ENCODE measurements around the gene CYLD.

DNA sequence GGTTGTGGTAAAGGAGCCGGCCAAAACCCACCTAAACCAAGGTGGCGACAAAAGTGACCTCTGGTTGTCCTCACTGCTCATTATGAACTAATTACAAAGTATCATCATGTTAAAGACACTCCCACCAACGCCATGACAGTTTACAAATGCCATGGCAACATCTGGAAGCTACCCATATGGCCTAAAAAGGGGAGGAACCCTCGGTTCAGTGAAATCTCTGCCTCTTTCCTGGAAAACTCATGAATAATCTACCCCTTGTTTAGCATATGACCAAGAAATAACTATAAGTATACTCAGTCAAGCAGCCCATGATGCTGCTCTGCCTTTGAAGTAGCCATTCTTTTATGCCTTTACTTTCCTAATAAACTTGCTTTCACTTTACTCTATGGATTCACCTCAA is 72.2 kb downstream of the CYLD start:
- no peak for TF ChIP-seq POLR2AphosphoS5 (IDR thresholded peaks at IDR 0.05)
- TF ChIP-seq, protein P1, sequence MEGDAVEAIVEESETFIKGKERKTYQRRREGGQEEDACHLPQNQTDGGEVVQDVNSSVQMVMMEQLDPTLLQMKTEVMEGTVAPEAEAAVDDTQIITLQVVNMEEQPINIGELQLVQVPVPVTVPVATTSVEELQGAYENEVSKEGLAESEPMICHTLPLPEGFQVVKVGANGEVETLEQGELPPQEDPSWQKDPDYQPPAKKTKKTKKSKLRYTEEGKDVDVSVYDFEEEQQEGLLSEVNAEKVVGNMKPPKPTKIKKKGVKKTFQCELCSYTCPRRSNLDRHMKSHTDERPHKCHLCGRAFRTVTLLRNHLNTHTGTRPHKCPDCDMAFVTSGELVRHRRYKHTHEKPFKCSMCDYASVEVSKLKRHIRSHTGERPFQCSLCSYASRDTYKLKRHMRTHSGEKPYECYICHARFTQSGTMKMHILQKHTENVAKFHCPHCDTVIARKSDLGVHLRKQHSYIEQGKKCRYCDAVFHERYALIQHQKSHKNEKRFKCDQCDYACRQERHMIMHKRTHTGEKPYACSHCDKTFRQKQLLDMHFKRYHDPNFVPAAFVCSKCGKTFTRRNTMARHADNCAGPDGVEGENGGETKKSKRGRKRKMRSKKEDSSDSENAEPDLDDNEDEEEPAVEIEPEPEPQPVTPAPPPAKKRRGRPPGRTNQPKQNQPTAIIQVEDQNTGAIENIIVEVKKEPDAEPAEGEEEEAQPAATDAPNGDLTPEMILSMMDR (IDR thresholded peaks at IDR 0.05; ENCODE audit: poor library complexity, severe bottlenecking), result no peak
- no peak for TF ChIP-seq EZH2 (IDR thresholded peaks at IDR 0.05; ENCODE audit: borderline replicate concordance, insufficient read depth, low read length, poor library complexity, severe bottlenecking)
- TF ChIP-seq, protein P2, sequence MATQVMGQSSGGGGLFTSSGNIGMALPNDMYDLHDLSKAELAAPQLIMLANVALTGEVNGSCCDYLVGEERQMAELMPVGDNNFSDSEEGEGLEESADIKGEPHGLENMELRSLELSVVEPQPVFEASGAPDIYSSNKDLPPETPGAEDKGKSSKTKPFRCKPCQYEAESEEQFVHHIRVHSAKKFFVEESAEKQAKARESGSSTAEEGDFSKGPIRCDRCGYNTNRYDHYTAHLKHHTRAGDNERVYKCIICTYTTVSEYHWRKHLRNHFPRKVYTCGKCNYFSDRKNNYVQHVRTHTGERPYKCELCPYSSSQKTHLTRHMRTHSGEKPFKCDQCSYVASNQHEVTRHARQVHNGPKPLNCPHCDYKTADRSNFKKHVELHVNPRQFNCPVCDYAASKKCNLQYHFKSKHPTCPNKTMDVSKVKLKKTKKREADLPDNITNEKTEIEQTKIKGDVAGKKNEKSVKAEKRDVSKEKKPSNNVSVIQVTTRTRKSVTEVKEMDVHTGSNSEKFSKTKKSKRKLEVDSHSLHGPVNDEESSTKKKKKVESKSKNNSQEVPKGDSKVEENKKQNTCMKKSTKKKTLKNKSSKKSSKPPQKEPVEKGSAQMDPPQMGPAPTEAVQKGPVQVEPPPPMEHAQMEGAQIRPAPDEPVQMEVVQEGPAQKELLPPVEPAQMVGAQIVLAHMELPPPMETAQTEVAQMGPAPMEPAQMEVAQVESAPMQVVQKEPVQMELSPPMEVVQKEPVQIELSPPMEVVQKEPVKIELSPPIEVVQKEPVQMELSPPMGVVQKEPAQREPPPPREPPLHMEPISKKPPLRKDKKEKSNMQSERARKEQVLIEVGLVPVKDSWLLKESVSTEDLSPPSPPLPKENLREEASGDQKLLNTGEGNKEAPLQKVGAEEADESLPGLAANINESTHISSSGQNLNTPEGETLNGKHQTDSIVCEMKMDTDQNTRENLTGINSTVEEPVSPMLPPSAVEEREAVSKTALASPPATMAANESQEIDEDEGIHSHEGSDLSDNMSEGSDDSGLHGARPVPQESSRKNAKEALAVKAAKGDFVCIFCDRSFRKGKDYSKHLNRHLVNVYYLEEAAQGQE (IDR thresholded peaks at IDR 0.05; ENCODE audit: borderline replicate concordance), result no peak

Data from neural cell (in vitro differentiated cells).